Transverse colon (tissue), 4 donors: ENCODE results near the gene NOVA1. TPM values are rescaled to one million over a fixed set of nuclear protein-coding genes. Genes with fewer than 3 reads are reported as not detected.

Experiments
- DNase-seq: peaks from one replicate; pipeline ENCODE4 v3.0.0-alpha.2; 2019
- H3K27ac ChIP-seq, 4 donors: fragments of 200-600 bp; sonication (generic); 2 replicates each; pipeline ENCODE4 v1.5.1; 2016 to 2018; ENCODE audit warnings: inconsistent platforms in 4 of 4
- H3K27me3 ChIP-seq: fragments of 200-600 bp; sonication (generic); 2 replicates; pipeline ENCODE4 v1.5.1; 2017; ENCODE audit warnings: inconsistent platforms
- H3K36me3 ChIP-seq, 4 donors: fragments of 200-600 bp; sonication (generic); 2 replicates each; pipeline ENCODE4 v1.5.1; 2017 to 2019; ENCODE audit warnings: inconsistent platforms in 4 of 4
- H3K4me1 ChIP-seq, 4 donors: fragments of 200-600 bp; sonication (generic); 2 replicates each; pipeline ENCODE4 v1.5.1; 2017 to 2020; ENCODE audit warnings: inconsistent platforms in 4 of 4
- H3K4me3 ChIP-seq, 4 donors: fragments of 200-600 bp; sonication (generic); 1 replicate in 1 of 4; 2 replicates in 3 of 4; pipeline versions ENCODE4 v1.5.1 to v1.6.1; 2017 to 2019; ENCODE audit warnings: inconsistent platforms in 4 of 4
- H3K9me3 ChIP-seq, 2 donors: fragments of 200-600 bp; sonication (generic); 2 replicates each; pipeline ENCODE4 v1.5.1; 2017 to 2019; ENCODE audit warnings: inconsistent platforms in 2 of 2
- EP300 ChIP-seq: sonication (generic); formaldehyde crosslinking; IDR thresholded peaks from one replicate; pipeline ENCODE4 v1.6.1; 2017; ENCODE audit warnings: antibody characterized with exemption, low read depth
- POLR2A ChIP-seq: fragments of 450-650 bp; IDR thresholded peaks from one replicate; pipeline ENCODE4 v1.6.1; 2016; ENCODE audit warnings: antibody characterized with exemption, mild to moderate bottlenecking, moderate library complexity
- POLR2AphosphoS5 ChIP-seq, 3 donors: sonication (generic); formaldehyde crosslinking; IDR thresholded peaks; one replicate each; pipeline ENCODE4 v1.6.1; 2016; ENCODE audit warnings: antibody characterized with exemption in 3 of 3
- WGBS, 2 donors: methylation state at CpG; one replicate each; pipeline ENCODE4 v1.1.5; 2018; ENCODE audit warnings: low coverage in 1 of 2; 5-methylcytosine and 5-hydroxymethylcytosine counted together
- in situ Hi-C, 4 donors: fragments of 200-750 bp; cut with MboI; loops; one replicate each; pipeline versions ENCODE4 v1.15.0 to v1.15.1; 2017; ENCODE audit warnings: low sequenced_read_pairs in 3 of 4, low pct_ligation_motif_present in 1 of 4, low pct_unique_long_range_greater_than_20kb in 1 of 4
- intact Hi-C: fragments of 100-400 bp; cut with DNase I; formaldehyde crosslinking; loops from one replicate; pipeline ENCODE4 v1.15.1; 2023; ENCODE audit warnings: low total_unique reads
- total RNA-seq, 4 donors: library from RNA; depleted of rRNA; stranded (reverse); fragments of >200 nt; gene quantifications; one replicate each; pipeline ENCODE4 v1.1.0, GENCODE V29; 2016
- TF ChIP-seq, protein P1 (sequence below), 5 experiments: fragments of 200-600 bp in 3 of 5; fragments of 450-650 bp in 2 of 5; sonication (generic) in 3 of 5; IDR thresholded peaks; 1 replicate in 2 of 5; 2 replicates in 3 of 5; pipeline ENCODE4 v1.5.1; 2016 to 2017; ENCODE audit warnings: antibody characterized with exemption in 5 of 5, inconsistent platforms in 3 of 5, mild to moderate bottlenecking in 2 of 5, moderate library complexity in 1 of 5

NOVA1 gene
- total RNA-seq, 4 donors from 2014 or later, result 3.1 to 20.2 (median 6.2) TPM

GRCh38 chr14:26621807-26622560, 24.2 kb upstream of the NOVA1 start:
- Histone ChIP-seq H3K27me3 (no peaks in the 10 kb centered on the region), H3K4me1 (no peaks in the 10 kb centered on the region), H3K36me3 (no peaks in the 10 kb centered on the region), H3K4me3 (no peak overlapping the region), H3K9me3 (no peaks in the 10 kb centered on the region), H3K27ac (no peak overlapping the region)
- TF ChIP-seq POLR2AphosphoS5 (IDR thresholded peaks at IDR 0.05) (no peak), EP300 (no peak), POLR2A (no peak)
- TF ChIP-seq, protein P1, sequence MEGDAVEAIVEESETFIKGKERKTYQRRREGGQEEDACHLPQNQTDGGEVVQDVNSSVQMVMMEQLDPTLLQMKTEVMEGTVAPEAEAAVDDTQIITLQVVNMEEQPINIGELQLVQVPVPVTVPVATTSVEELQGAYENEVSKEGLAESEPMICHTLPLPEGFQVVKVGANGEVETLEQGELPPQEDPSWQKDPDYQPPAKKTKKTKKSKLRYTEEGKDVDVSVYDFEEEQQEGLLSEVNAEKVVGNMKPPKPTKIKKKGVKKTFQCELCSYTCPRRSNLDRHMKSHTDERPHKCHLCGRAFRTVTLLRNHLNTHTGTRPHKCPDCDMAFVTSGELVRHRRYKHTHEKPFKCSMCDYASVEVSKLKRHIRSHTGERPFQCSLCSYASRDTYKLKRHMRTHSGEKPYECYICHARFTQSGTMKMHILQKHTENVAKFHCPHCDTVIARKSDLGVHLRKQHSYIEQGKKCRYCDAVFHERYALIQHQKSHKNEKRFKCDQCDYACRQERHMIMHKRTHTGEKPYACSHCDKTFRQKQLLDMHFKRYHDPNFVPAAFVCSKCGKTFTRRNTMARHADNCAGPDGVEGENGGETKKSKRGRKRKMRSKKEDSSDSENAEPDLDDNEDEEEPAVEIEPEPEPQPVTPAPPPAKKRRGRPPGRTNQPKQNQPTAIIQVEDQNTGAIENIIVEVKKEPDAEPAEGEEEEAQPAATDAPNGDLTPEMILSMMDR (IDR thresholded peaks at IDR 0.05), result no peak
- in situ Hi-C loops, result no loop called here
- DNase-seq, result no peak
- WGBS, 2 donors, result 80 to 86% methylated on average over 1 to 2 of the region's 2 CpGs
- intact Hi-C loops, result no loop called here

GRCh38 chr14:26621364-26621763, 23.5 kb upstream of the NOVA1 start:
- no peak overlapping the region for H3K27ac ChIP-seq
- WGBS, 2 donors, result 90 to 100% methylated on average over 1 of the region's 1 CpG
- H3K4me1 ChIP-seq, result no peaks in the 10 kb centered on the region
- intact Hi-C loops (no loop called here), in situ Hi-C loops (no loop called here)
- DNase-seq, result no peak
- H3K36me3 ChIP-seq, result no peaks in the 10 kb centered on the region
- no peaks in the 10 kb centered on the region for H3K27me3 ChIP-seq
- no peak overlapping the region for H3K4me3 ChIP-seq
- TF ChIP-seq, protein P1 (IDR thresholded peaks at IDR 0.05), result no peak
- no peak for TF ChIP-seq POLR2AphosphoS5 (IDR thresholded peaks at IDR 0.05)
- TF ChIP-seq EP300, result no peak
- no peak for TF ChIP-seq POLR2A
- H3K9me3 ChIP-seq, result no peaks in the 10 kb centered on the region

DNA sequence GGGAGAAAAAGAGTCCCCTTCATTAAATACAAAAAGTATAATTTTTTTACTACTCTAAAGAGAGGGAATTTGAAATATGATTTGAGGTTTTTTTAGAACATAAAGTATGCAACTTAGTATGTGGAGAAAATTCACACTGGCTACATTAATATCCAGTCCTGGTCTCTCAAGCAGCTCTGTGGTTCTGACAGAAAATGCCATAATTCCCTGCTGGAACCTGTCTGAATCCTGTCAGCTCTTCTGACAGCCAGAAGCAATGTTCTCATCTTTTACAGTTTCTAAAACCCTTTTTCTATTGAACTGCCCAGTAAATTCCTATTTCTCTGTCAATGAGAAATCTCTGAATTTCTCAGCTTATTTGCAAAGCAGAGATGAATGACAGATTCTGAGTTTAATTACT, 13.4 kb upstream of the NOVA1 start:
- in situ Hi-C loops (no loop called here), intact Hi-C loops (no loop called here)
- Histone ChIP-seq H3K36me3 (no peaks in the 10 kb centered on the region), H3K27ac (no peak overlapping the region), H3K27me3 (no peaks in the 10 kb centered on the region), H3K9me3 (peaks cover 0 to 6% of the 10 kb centered on the region in 2 donors), H3K4me3 (no peak overlapping the region), H3K4me1 (no peaks in the 10 kb centered on the region)
- TF ChIP-seq, protein P1 (IDR thresholded peaks at IDR 0.05), result no peak
- no peak for TF ChIP-seq POLR2A
- no peak for TF ChIP-seq EP300
- TF ChIP-seq POLR2AphosphoS5 (IDR thresholded peaks at IDR 0.05), result no peak
- no peak for DNase-seq

GRCh38 chr14:26606729-26607312, 9.0 kb upstream of the NOVA1 start:
- intact Hi-C loops (no loop called here), in situ Hi-C loops (no loop called here)
- Histone ChIP-seq H3K4me3 (no peak overlapping the region), H3K27ac (no peak overlapping the region), H3K27me3 (no peaks in the 10 kb centered on the region), H3K36me3 (no peaks in the 10 kb centered on the region), H3K9me3 (no peaks in the 10 kb centered on the region), H3K4me1 (no peaks in the 10 kb centered on the region)
- DNase-seq, result no peak
- 70 to 76% methylated on average over 3 of the region's 3 CpGs for WGBS, 2 donors
- TF ChIP-seq POLR2AphosphoS5 (IDR thresholded peaks at IDR 0.05), result no peak
- no peak for TF ChIP-seq EP300
- no peak for TF ChIP-seq POLR2A
- TF ChIP-seq, protein P1 (IDR thresholded peaks at IDR 0.05), result no peak
